NT2/D1 (cell line): ENCODE measurements around the gene HTT.

ENCODE experiments used
- DNase-seq: peaks from one replicate; pipeline ENCODE4 v3.0.0-alpha.2; 2011; ENCODE audit warnings: low read depth, low spot score
- H3K27me3 ChIP-seq: 2 replicates; pipeline ENCODE4 v1.6.0; 2011; ENCODE audit warnings: mild to moderate bottlenecking; ENCODE audit not compliant: insufficient read length, insufficient read depth
- H3K36me3 ChIP-seq: 2 replicates; pipeline ENCODE4 v1.6.1; 2011; ENCODE audit warnings: mild to moderate bottlenecking, low read length, mixed read lengths; ENCODE audit not compliant: insufficient read depth, insufficient read length
- H3K4me1 ChIP-seq: 2 replicates; pipeline ENCODE4 v1.5.1; 2011; ENCODE audit not compliant: insufficient read depth, insufficient read length
- H3K4me3 ChIP-seq: 2 replicates; pipeline ENCODE4 v1.5.1; 2011; ENCODE audit warnings: low read depth; ENCODE audit not compliant: insufficient read length
- H3K9ac ChIP-seq: 2 replicates; pipeline ENCODE4 v1.6.0; 2011; ENCODE audit warnings: low read depth; ENCODE audit not compliant: insufficient read length
- H3K9me3 ChIP-seq: 2 replicates; pipeline ENCODE4 v1.5.1; 2011; ENCODE audit warnings: mild to moderate bottlenecking, low read length; ENCODE audit not compliant: insufficient read depth
- SUZ12 ChIP-seq: IDR thresholded peaks from 2 replicates; pipeline ENCODE4 v1.6.1; 2011; ENCODE audit not compliant: insufficient read length, insufficient read depth; ENCODE audit errors: extremely low read depth
- YY1 ChIP-seq: IDR thresholded peaks from 2 replicates; pipeline ENCODE4 v1.6.1; 2011; ENCODE audit not compliant: insufficient read length, insufficient read depth
- ZNF274 ChIP-seq: IDR thresholded peaks from 2 replicates; pipeline ENCODE4 v1.6.1; 2011; ENCODE audit warnings: mild to moderate bottlenecking, low read depth, low read length

The HTT gene

GRCh38 chr4:3269105-3269927, 194.8 kb downstream of the HTT start:
- H3K27me3 ChIP-seq, result no peaks in the 10 kb centered on the region
- no peak for DNase-seq
- peaks cover 25% of the 10 kb centered on the region for H3K4me1 ChIP-seq
- H3K36me3 ChIP-seq, result no peaks in the 10 kb centered on the region
- H3K9ac ChIP-seq, result no peak overlapping the region
- TF ChIP-seq ZNF274, result no peak
- no peak for TF ChIP-seq SUZ12
- no peak for TF ChIP-seq YY1
- H3K4me3 ChIP-seq, result no peak overlapping the region
- no peaks in the 10 kb centered on the region for H3K9me3 ChIP-seq

- no peak for DNase-seq
- Histone ChIP-seq H3K9ac (peak overlapping the region; percentile 21), H3K4me3 (no peak overlapping the region), H3K4me1 (peaks cover 25% of the 10 kb centered on the region), H3K9me3 (no peaks in the 10 kb centered on the region), H3K27me3 (no peaks in the 10 kb centered on the region), H3K36me3 (no peaks in the 10 kb centered on the region)
- TF ChIP-seq ZNF274 (no peak), YY1 (no peak), SUZ12 (no peak)
These were observed 195.6 kb downstream of the HTT start for GRCh38 chr4:3269991-3270611.

- Histone ChIP-seq H3K9ac (no peak overlapping the region), H3K4me3 (no peak overlapping the region), H3K4me1 (peaks cover 25% of the 10 kb centered on the region), H3K36me3 (no peaks in the 10 kb centered on the region), H3K9me3 (no peaks in the 10 kb centered on the region), H3K27me3 (no peaks in the 10 kb centered on the region)
- TF ChIP-seq ZNF274 (no peak), YY1 (no peak), SUZ12 (no peak)
- no peak for DNase-seq
These were observed 196.7 kb downstream of the HTT start for GRCh38 chr4:3271131-3271530.

GRCh38 chr4:3276986-3277385, 202.5 kb downstream of the HTT start:
- no peak overlapping the region for H3K4me3 ChIP-seq
- H3K9me3 ChIP-seq, result peaks cover 5% of the 10 kb centered on the region; the same call in 1 of the 2 replicates
- TF ChIP-seq SUZ12, result no peak
- no peak for TF ChIP-seq ZNF274
- TF ChIP-seq YY1, result no peak
- H3K4me1 ChIP-seq, result peaks cover 2% of the 10 kb centered on the region
- DNase-seq, result no peak
- H3K9ac ChIP-seq, result no peak overlapping the region
- no peaks in the 10 kb centered on the region for H3K36me3 ChIP-seq
- H3K27me3 ChIP-seq, result no peaks in the 10 kb centered on the region

- peaks cover 2% of the 10 kb centered on the region for H3K4me1 ChIP-seq
- TF ChIP-seq SUZ12 (no peak), YY1 (no peak), ZNF274 (no peak)
- no peak overlapping the region for H3K9ac ChIP-seq
- peaks cover 5% of the 10 kb centered on the region; the same call in 1 of the 2 replicates for H3K9me3 ChIP-seq
- H3K4me3 ChIP-seq, result no peak overlapping the region
- H3K27me3 ChIP-seq, result no peaks in the 10 kb centered on the region
- no peaks in the 10 kb centered on the region for H3K36me3 ChIP-seq
- DNase-seq, result no peak
These were observed 206.0 kb downstream of the HTT start for GRCh38 chr4:3280466-3280865.

GRCh38 chr4:3283483-3283882, 209.0 kb downstream of the HTT start:
- H3K9ac ChIP-seq, result no peak overlapping the region
- TF ChIP-seq YY1, result no peak
- TF ChIP-seq SUZ12, result no peak
- no peak for TF ChIP-seq ZNF274
- H3K9me3 ChIP-seq, result peaks cover 5% of the 10 kb centered on the region; the same call in 1 of the 2 replicates
- no peak overlapping the region for H3K4me3 ChIP-seq
- no peaks in the 10 kb centered on the region for H3K27me3 ChIP-seq
- DNase-seq, result no peak
- H3K4me1 ChIP-seq, result peaks cover 2% of the 10 kb centered on the region
- no peaks in the 10 kb centered on the region for H3K36me3 ChIP-seq

- no peak for DNase-seq
- no peak for TF ChIP-seq SUZ12
- TF ChIP-seq YY1, result no peak
- no peak for TF ChIP-seq ZNF274
- no peaks in the 10 kb centered on the region for H3K27me3 ChIP-seq
- H3K4me3 ChIP-seq, result no peak overlapping the region
- peaks cover 2% of the 10 kb centered on the region for H3K4me1 ChIP-seq
- H3K9me3 ChIP-seq, result peaks cover 2% of the 10 kb centered on the region; the same call in 1 of the 2 replicates
- H3K9ac ChIP-seq, result no peak overlapping the region
- H3K36me3 ChIP-seq, result no peaks in the 10 kb centered on the region
These were observed 209.4 kb downstream of the HTT start for GRCh38 chr4:3283916-3284315.
